Superior temporal gyrus (tissue), 1 donor: ENCODE results near the gene POLD4.
A peak's percentile ranks its signal among the peaks of the same experiment; 100 is the strongest.

Experiments used
- DNase-seq: peaks from one replicate; pipeline ENCODE4 v3.0.0-alpha.2; 2016; ENCODE audit errors: extremely low spot score

Gene POLD4

DNA sequence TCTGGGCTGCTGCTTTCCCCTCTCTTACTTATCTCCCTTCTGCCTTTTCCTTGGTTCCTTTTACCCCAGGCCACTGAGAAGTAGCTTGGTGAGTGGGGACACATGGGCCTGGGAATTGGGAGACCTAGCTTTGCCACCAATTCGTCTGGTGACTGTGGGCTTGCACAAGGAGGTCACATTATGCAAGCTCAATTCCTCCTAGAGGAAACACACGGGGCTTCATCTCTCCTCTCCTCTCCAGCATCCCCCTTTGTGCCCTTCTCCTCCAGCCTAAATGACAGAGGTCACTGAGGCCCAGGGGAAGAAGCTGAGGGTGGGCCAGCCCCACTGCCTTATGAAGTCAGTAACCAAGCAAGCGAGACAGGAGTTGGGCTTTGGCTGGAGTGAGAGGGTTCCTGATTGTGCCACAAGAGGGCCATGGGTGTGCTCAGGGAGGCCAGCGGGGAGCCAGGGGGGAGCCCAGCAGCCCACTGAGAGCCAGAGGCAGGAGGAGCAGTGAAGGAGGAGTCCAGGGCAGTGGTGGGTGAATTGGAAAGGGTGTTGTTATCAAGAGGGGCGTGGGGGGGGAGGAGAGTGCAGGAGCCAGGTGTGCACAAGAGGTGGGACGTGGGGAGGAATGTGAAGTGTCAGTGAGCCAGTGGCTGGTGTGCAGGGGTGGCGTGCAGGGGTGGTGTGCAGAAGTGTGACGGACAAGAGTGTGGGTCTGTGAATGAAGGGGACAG, 18.0 kb upstream of the POLD4 start:
- no peak for DNase-seq

DNA sequence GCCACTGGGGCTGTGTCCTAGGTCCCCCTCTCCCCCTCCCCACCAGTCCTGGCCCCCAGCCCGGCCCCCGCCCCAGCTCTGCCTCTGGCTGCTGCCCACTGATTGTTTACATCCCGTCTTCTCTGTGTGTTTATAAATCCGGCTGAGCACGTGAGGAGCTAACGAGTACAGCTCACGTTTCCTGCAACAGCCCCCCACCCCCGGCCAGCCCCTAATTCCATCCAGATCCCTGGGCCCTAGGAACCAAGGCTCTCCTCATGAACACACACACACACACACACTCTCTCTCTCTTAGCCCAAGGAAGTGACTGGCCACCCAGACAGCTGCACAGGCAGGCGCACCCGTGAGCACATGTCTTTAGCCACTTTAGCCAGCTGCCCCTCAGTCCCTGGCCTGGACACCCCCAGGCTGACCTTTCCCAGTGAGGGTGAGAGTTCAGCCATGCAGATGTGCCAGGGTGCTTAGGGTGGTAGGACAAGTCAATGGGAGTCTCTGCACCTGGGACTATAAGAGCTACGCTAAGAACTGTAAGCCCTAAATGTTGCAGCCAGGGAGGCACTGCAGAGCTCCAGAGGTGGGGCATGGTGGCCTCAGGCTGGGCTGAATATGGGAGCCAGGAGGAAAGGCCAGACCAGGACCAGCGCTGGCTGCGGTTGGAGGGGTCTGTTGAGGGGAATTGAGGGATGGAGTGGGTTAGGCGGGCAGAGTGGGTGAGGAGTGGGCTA, 17.2 kb upstream of the POLD4 start:
- no peak for DNase-seq

GRCh38 chr11:67369801-67370284, 16.5 kb upstream of the POLD4 start:
- no peak for DNase-seq

DNA sequence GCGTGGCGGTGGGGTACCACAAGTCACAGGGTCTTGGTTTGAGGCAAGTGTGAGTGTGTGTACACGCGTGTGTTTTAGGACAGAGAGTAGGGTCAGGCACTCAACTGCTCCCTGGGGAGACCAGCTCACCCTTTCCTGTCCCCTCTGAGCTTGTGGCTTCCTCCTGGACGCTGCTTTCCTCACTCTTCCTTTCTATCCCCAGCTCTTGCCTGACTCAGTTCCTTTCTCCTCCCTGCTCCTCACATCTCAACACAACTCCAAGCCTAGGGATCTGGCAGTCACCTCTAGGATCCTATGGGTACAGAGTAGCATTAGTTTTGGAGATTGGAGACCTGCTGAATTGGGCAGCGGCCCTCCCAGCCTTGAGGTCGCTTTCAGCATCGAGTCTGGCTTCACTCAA, 15.9 kb upstream of the POLD4 start:
- DNase-seq = no peak

GRCh38 chr11:67368621-67369020, 15.3 kb upstream of the POLD4 start:
- no peak for DNase-seq

- DNase-seq = no peak
These were observed 14.4 kb upstream of the POLD4 start for GRCh38 chr11:67367761-67368227.

- DNase-seq = no peak
These were observed 13.8 kb upstream of the POLD4 start for GRCh38 chr11:67366961-67367760.

- DNase-seq = no peak
These were observed 13.2 kb upstream of the POLD4 start for GRCh38 chr11:67366546-67366945.

- DNase-seq = peak; percentile 39
These were observed 12.5 kb upstream of the POLD4 start for GRCh38 chr11:67365736-67366444.

GRCh38 chr11:67364783-67365722, 11.7 kb upstream of the POLD4 start:
- no peak for DNase-seq

DNA sequence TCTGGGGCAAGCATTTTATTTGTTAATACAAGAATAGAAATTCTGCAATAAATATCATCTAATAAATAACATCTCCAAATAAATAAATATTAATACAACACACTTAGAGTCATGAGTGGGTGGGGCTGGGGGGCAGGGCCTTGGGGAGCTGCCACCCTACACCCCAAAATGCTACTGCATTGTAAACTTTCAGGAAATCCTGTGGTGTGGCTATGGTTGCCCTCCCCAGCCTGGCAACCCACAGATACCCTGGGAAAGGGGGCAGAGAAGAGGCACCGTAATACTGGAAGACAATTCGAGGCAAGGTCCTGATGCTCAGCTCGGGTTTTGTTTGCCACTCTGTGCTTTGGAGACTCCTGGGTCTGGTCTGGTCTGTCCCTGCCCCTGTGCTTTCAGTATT, 10.8 kb upstream of the POLD4 start:
- no peak for DNase-seq

DNA sequence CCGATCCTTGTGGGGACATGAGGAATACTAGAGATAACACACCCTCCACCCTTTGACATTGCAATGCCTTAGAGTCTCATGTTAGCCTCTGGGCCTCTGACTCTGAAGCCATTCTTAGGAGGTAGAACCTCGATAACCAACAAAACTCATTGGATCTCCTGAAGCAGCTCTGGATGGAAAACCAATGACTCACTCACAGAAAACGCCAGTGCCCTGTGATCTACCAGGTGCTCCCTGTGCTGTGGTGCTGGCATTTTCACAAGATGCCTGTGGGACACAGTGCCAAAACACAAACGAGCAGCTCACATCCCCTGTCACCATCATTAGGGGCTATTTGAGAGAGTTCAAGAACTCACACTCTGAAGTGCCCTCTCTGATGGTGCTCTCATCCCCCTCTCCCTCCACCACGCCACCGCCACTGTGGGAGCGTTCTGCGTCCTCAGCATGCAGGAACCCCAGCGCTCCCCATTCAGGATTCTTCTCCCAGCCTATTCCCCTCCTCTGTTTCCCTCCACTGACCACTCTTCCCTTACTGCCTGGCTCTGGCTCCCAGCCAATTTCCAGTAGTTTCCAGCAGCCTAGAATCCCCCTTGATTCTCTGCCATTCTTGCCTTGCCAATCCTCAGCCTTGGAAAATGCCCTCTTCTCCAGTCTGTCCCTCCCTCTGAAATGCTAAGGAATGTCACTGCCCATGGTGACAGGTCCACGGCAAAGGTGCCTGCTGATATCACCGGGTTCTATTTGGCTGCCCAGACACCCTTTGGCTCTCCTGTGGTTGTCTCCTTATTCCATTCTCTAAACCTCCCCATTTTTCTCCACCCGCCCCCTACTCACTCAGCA, 4.7 kb upstream of the POLD4 start:
- no peak for DNase-seq

GRCh38 chr11:67356864-67357561, 3.7 kb upstream of the POLD4 start:
- DNase-seq = peak; percentile 75

GRCh38 chr11:67356387-67356863, 3.1 kb upstream of the POLD4 start:
- DNase-seq = no peak

GRCh38 chr11:67355794-67356386, 2.5 kb upstream of the POLD4 start:
- DNase-seq = no peak

DNA sequence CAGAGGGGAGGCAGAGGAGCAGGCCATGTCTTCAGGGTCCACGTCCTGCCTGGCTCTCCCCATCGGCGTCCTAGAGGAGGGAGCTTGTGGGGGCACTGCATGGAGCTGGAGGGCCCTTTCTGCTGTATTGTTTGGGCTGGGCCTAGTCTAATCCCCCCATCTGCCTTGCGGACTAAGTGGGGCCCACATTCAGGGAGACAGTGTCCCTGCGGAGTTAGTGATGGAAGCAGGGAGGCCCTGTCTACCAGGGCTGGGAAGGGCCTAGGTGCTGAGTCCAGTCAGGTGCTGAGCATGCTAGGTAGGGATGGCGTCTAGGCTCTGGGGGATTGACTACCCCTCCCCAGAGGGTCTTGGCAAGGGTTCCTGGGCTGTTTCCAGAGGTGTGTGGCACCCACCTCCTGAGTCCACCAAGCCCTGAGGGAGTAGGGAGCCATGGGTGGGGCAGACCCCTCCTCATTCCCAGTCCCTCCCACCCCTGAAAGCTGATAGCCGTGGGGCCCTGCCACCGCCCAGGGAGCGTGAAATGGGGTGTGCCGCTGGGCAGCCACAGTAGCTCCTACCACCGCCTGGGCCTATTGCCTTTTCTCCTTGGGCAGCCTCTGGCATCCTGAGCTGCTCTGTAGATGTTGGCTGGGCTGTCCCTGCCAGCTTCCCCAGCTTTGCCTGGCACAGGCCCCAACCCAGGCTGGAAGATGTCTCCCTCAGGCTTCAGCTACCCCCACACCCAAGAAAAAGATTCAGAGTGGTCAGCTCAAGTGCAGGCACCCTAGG, 1.9 kb upstream of the POLD4 start:
- DNase-seq = no peak
